Activated naive CD4-positive, alpha-beta T cell treated with anti-CD3 and anti-CD28 coated beads, Interleukin-2, amount 10 ng/mL, durations not matched to agents 7 days and 5 days (primary cell): Measurements from ENCODE around the gene FKBP5.
"Not testable (repeated sequence)": the region's sequence is repeated elsewhere in the genome, so short reads cannot be mapped to it uniquely, and the experiment has no call there.

Experiments
- CTCF ChIA-PET: fragments of 350-600 bp; sonication (Branson Sonifier 250); formaldehyde crosslinking; loops from one replicate; lab custom pipeline; 2021; ENCODE audit warnings: antibody characterized with exemption; lab: Charles Lee
- DNase-seq: peaks from one replicate; pipeline ENCODE4 v3.0.0-alpha.2; 2020
- H3K27ac Mint-ChIP-seq: one replicate; pipeline ENCODE4 v1.8.0; 2021; ENCODE audit warnings: mild to moderate bottlenecking, moderate library complexity, mixed read lengths
- H3K27me3 Mint-ChIP-seq: one replicate; pipeline ENCODE4 v1.8.0; 2021; ENCODE audit warnings: mild to moderate bottlenecking, mixed read lengths
- H3K36me3 Mint-ChIP-seq: one replicate; pipeline ENCODE4 v1.8.0; 2021; ENCODE audit warnings: mixed read lengths
- H3K4me1 Mint-ChIP-seq: one replicate; pipeline ENCODE4 v1.8.0; 2021; ENCODE audit warnings: mixed read lengths
- H3K4me3 Mint-ChIP-seq: one replicate; pipeline ENCODE4 v1.8.0; 2021; ENCODE audit warnings: mild to moderate bottlenecking, moderate library complexity, mixed read lengths
- H3K9me3 Mint-ChIP-seq: one replicate; pipeline ENCODE4 v1.8.0; 2021; ENCODE audit warnings: mixed read lengths

Gene FKBP5

DNA sequence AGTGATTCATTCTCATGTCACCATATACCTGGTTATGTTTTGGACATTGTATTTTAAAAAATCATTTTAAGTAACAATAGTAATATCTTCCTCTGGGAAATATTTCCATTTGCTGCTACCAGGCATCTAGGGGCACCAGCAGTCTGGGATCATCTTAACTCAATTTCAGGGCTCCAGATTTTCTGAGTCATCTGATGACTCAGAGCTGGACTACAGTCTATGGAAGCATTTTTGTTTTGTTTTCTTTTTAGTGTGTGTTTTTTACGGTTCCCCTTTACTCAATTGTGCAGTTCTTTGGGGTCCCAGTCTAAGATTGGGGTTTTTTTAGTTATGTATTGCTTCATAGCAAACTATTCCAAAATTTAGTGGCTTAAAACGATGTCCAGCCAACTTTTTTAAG is 5.7 kb upstream of the FKBP5 start:
- Mint-ChIP-seq H3K27me3 (no peaks in the 10 kb centered on the region), H3K27ac (no peak overlapping the region), H3K36me3 (no peaks in the 10 kb centered on the region), H3K9me3 (no peaks in the 10 kb centered on the region), H3K4me3 (no peak overlapping the region), H3K4me1 (no peaks in the 10 kb centered on the region)
- CTCF ChIA-PET, result no interaction called here
- DNase-seq, result no peak

DNA sequence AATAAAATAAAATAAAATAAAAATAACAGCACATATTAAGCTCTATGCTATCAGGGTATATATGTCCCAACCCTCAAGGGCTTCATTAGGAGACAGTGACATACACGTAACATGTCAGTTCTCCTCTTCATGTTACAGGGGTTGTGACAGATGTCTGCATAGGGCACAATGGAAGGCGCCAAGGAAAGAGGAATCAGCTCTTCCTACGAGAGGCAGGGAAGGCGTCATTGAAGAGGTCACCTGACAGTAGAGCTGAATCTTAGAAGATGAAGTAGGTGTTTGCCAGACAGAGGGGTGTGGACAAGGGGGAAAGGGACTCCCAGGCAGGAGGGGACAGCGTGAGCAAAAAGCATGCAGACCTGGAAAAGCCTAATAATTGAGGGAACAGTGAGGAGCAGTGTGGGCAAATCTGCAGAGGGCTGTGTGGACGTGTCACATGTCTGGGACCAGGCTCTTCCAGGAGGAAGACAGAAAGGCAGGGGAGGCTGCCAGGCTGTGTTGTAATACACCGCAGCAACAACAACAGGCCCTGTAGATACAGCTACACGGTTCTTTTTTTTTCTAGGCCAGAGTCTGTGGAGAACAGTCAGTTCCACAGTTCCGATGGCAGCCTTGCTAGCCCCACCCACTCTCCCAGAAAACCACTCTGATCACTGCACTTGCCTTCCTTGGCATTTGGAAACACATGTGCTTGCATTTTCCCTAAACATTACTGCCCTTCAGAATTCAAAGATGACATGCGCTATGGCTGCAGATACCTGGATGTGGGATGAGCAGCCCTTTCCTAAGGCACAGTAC is 2.5 kb upstream of the FKBP5 start:
- Mint-ChIP-seq H3K4me1 (peaks cover 10% of the 10 kb centered on the region), H3K9me3 (no peaks in the 10 kb centered on the region), H3K36me3 (peaks cover 2% of the 10 kb centered on the region), H3K27ac (no peak overlapping the region), H3K4me3 (no peak overlapping the region), H3K27me3 (no peaks in the 10 kb centered on the region)
- CTCF ChIA-PET, result no interaction called here
- no peak for DNase-seq

DNA sequence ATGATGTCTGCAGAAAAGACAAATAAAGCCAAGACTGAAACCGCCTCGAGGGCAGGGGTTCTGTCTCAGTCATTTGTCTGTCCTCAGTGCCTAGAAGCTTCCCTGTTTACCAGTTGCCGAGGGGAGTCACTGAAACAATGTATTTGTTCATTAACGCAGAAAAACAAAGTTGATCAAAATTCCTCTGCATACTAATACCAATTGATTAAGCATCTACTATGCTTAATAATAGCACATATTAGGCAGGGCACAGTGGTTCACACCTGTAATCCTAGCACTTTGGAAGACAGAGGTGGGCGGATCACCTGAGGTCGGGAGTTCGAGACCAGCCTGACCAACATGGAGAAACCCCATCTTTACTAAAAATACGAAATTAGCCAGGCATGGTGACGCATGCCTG is 1.8 kb upstream of the FKBP5 start:
- no peak for DNase-seq
- Mint-ChIP-seq H3K27me3 (no peaks in the 10 kb centered on the region), H3K36me3 (peaks cover 2% of the 10 kb centered on the region), H3K4me1 (peaks cover 10% of the 10 kb centered on the region), H3K27ac (no peak overlapping the region), H3K9me3 (no peaks in the 10 kb centered on the region), H3K4me3 (no peak overlapping the region)
- CTCF ChIA-PET, result interaction anchor here (1.5 kb wide), 1 partner anchor 106 kb away, joined by 3 read pairs; no protein-coding TSS in a partner anchor

DNA sequence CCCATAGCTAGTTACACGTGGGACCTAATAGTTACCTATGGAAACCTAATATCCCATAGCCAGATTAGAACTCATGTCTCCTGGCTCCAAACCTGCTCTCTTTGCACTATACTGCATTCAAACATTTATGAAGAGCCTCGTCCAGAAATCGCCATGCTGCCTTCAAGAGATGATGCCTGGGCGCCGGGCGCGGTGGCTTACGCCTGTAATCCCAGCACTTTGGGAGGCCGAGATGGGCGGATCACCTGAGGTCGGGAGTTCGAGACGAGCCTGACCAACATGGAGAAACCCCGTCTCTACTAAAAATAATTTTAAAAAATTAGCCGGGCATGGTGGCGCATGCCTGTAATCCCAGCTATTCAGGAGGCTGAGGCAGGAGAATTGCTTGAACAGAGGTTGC is 1.3 kb upstream of the FKBP5 start:
- not testable (repeated sequence) for H3K27me3 Mint-ChIP-seq, DNase-seq, H3K36me3 Mint-ChIP-seq, H3K9me3 Mint-ChIP-seq
- CTCF ChIA-PET, result interaction anchor here (1.5 kb wide), 1 partner anchor 105 kb away, joined by 3 read pairs; no protein-coding TSS in a partner anchor
- H3K27ac Mint-ChIP-seq, result peak overlapping the region; percentile 7
- peak overlapping the region; percentile 31 for H3K4me3 Mint-ChIP-seq
- peaks cover 12% of the 10 kb centered on the region for H3K4me1 Mint-ChIP-seq

DNA sequence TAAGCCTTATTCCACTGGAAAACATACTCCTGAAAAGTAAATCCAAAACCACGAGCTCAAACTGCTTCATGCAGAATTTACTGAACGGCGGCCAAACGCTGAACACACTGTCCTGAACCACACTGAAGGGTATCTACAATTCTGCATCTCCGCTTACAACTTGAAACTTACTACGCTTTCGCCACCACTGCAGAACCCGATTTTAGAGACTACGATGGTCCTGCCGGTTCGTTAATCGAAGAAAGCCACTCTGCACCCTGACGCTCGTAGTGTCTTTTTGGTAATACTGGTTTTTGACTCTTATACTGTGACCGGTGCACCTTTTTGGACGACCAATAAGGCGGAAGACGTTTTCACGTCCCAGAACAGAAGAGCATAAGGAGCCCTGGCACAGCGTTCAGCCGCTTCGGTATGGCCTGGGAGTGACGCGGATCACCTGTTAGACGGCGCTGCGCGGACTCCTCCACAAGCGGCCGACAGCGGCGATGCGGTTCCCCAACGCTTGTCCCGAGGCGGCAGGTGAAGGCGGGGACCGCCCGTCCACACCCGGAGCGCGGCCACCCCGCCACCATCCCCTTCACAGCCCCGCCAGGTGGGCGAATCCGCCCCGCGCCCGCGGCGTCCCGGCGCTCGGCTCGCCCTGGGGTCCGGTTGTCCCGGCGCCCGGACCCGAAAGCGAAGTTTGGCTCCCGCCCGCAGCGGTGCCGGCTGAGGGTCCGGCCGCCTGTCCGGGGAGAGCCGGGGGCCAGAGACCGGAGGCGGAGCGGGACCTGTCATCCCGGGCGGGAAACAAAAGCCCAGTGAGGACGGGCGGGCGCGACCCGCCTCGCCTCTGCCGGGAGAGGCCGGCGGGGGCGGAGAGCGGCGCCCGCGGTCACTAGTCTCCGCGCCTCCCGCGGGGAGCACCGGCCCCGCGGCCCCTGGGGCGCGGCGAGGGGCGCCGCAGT is 784 bp downstream of the FKBP5 start:
- H3K9me3 Mint-ChIP-seq, result no peaks in the 10 kb centered on the region
- H3K4me1 Mint-ChIP-seq, result peaks cover 16% of the 10 kb centered on the region
- CTCF ChIA-PET, result interaction anchor here (0.7 to 7.8 kb wide), 8 partner anchors 11 to 113 kb away, joined by 3 to 43 read pairs (median 5); partner anchors contain the start of gene ARMC12
- peak; percentile 75 for DNase-seq
- H3K4me3 Mint-ChIP-seq, result peak overlapping the region; percentile 89
- peaks cover 4% of the 10 kb centered on the region for H3K36me3 Mint-ChIP-seq
- no peaks in the 10 kb centered on the region for H3K27me3 Mint-ChIP-seq
- H3K27ac Mint-ChIP-seq, result peak overlapping the region; percentile 88

DNA sequence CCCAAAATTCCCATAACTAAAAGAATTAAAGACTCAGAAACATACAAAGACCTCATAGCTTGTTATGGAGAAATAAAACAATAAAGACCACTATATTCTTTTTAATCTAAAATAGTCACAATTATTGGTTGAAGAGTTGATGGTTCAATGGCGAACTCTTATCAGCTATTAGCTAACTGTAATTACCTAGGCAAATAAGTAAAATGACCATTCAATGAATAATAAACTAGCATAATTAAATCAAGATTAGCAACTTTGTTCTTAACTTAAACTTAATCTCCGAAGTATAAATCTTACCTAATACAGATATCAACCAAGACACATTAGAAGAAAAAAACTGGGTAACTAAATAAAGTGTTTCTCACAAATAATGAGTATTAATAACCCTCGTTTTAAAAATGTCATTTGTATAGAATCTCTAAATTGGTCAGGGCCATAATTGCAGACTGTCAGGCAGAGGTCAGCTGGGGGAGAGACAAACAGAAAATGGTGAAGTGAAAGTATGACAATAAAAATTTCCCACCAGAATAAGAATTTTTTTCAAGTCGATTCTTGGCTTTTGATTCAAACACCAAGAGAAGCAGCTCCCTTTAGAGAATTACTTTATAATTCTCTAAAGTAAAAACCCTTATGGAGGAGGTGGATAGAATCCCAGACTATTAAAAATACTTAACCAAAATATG is 1.7 kb downstream of the FKBP5 start:
- H3K4me3 Mint-ChIP-seq, result peak overlapping the region; percentile 89
- no peak for DNase-seq
- peaks cover 24% of the 10 kb centered on the region for H3K4me1 Mint-ChIP-seq
- H3K9me3 Mint-ChIP-seq, result no peaks in the 10 kb centered on the region
- H3K36me3 Mint-ChIP-seq, result peaks cover 7% of the 10 kb centered on the region
- H3K27ac Mint-ChIP-seq, result peak overlapping the region; percentile 88
- CTCF ChIA-PET, result interaction anchor here (0.7 to 7.8 kb wide), 11 partner anchors 8 to 112 kb away, joined by 3 to 43 read pairs (median 4); partner anchors contain the start of gene ARMC12
- no peaks in the 10 kb centered on the region for H3K27me3 Mint-ChIP-seq

DNA sequence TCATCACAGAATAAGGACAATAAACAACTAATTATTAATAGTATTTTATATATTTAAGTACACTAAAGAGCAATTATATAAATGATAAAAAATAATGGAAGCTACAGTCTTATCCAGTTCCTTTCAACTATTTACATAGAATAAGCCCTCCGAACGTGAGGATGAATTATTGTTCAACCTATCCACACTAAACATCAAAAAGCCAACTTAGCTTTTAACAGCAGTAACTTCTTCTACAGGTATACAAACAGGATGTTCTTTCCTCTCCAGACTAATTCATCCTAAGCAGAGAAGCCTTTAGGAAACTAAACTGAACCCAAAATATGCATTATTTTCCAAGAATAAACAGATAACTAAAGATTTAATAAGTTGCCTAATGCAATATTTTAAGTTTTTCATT is 2.3 kb downstream of the FKBP5 start:
- Mint-ChIP-seq H3K4me1 (peaks cover 29% of the 10 kb centered on the region), H3K27me3 (no peaks in the 10 kb centered on the region), H3K9me3 (no peaks in the 10 kb centered on the region), H3K27ac (no peak overlapping the region), H3K36me3 (peaks cover 9% of the 10 kb centered on the region), H3K4me3 (peak overlapping the region; percentile 89)
- CTCF ChIA-PET, result interaction anchor here (0.8 to 7.8 kb wide), 9 partner anchors 8 to 112 kb away, joined by 3 to 43 read pairs (median 4); partner anchors contain the start of gene ARMC12
- no peak for DNase-seq

DNA sequence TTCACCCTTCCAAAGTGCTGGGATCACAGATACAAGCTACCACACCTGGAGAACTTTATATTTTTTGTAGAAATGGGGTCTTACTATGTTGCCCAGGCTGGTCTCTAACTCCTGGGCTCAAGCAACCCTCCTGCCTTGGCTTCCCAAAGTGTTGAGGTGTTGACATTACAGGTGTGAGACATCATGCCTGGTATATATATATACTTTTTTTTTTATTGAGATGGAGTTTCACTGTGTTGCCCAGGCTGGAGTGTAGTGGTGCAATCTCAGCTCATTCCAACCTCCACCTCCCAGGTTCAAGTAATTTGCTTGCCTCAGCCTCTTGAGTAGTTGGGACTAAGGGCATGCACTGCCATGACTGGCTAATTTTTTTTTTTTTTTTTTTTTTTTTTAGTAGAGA is 5.4 kb downstream of the FKBP5 start:
- Mint-ChIP-seq H3K27me3 (no peaks in the 10 kb centered on the region), H3K9me3 (peaks cover 2% of the 10 kb centered on the region), H3K27ac (no peak overlapping the region), H3K4me3 (no peak overlapping the region), H3K4me1 (peaks cover 47% of the 10 kb centered on the region), H3K36me3 (peaks cover 26% of the 10 kb centered on the region)
- CTCF ChIA-PET, result interaction anchor here (1.2 to 7.8 kb wide), 7 partner anchors 40 to 99 kb away, joined by 3 to 43 read pairs (median 5); partner anchors contain the start of gene ARMC12
- DNase-seq, result no peak

DNA sequence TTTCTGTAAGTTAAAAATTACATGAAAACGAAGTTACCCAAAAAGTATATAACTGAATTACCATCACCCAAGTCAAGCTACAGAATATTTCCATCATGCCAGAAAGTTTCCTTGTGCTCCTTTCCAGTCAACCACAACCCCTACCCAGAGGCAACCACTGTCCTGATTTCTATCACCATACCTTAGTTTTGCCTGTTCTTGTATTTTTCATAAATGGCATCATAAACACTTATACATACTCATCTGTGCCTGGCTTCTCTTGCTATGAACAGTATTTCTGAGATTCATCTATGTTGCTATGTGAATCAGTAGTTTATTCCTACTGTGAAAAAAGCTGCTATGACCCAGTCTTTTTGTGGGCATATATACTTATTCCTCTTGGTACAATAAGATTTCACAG is 7.4 kb downstream of the FKBP5 start:
- CTCF ChIA-PET, result interaction anchor here (0.6 to 7.8 kb wide), 3 partner anchors 14 to 870 kb away, joined by 3 to 43 read pairs (median 6); partner anchors contain the start of gene ARMC12
- Mint-ChIP-seq H3K9me3 (peaks cover 2% of the 10 kb centered on the region), H3K4me1 (peaks cover 55% of the 10 kb centered on the region), H3K36me3 (peaks cover 33% of the 10 kb centered on the region), H3K4me3 (no peak overlapping the region), H3K27ac (no peak overlapping the region), H3K27me3 (no peaks in the 10 kb centered on the region)
- DNase-seq, result no peak

DNA sequence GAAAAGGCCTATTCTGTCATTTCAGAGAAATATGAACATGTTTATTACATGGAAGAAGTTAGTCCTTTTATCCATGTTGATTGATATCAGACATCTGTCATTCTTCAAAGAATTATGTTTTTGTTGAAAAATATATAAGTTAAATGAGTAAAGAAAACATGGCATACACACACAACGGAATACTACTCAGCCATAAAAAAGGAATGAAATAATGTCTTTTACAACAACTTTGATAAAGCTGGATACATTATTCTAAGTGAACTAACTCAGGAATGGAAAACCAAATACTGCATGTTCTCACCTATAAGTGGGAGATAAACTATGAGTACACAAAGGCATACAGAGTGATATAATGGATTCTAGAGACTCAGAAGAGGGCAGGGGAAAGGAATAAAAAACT is 9.3 kb downstream of the FKBP5 start:
- H3K9me3 Mint-ChIP-seq, result peaks cover 2% of the 10 kb centered on the region
- CTCF ChIA-PET, result interaction anchor here (0.7 to 0.9 kb wide), 2 partner anchors 7 to 58 kb away, joined by 3 read pairs; no protein-coding TSS in a partner anchor
- H3K27me3 Mint-ChIP-seq, result no peaks in the 10 kb centered on the region
- DNase-seq, result no peak
- peak overlapping the region; percentile 34 for H3K27ac Mint-ChIP-seq
- H3K4me1 Mint-ChIP-seq, result peaks cover 69% of the 10 kb centered on the region
- no peak overlapping the region for H3K4me3 Mint-ChIP-seq
- H3K36me3 Mint-ChIP-seq, result peaks cover 37% of the 10 kb centered on the region

DNA sequence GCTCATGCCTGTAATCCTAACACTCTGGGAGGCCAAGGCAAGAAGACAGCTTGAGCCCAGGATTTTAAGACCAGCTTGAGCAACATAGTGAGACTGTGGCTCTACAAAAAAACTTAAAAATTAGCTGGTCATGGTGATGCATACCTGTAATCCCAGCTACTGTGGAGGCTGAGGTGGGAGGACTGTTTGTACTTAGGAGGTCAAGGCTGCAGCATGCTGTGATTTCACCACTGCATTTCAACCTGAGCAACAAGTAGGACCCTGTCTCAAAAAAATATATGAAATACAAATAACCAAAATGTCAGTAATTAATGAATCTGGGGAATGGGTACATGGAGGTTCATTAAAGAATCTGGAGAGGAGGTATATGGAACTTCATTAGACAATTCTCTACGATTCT is 9.9 kb downstream of the FKBP5 start:
- Mint-ChIP-seq H3K9me3 (peaks cover 2% of the 10 kb centered on the region), H3K4me3 (no peak overlapping the region), H3K4me1 (peaks cover 74% of the 10 kb centered on the region)

DNA sequence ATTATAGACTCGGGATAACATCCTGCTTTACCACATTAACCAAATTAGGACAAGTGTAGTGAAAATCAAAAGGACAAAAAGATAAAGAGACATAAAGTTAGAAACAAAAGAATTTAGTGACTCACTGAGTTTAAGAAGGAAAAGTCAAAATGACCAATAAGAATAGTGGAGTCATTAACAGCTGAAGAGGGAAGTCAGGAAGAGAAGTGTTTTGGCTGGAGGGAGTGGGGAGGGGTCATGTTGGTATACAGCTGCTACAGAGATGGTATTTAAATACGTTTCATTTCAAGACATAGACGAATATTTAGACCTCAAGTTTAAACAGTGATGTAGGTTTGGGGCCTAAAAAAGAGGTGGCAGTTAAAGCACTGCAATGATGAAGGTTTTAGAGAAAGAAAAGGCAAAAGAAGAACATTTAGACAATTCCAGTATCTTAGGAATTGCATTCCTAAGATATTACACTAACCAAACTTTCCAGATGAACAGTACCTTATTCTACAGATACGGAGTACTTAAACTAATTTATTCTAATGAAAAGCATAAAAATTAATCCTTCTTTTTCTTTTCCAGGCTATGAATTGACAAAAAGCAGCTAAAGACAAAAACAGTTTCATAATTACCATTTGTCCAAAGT is 10.6 kb downstream of the FKBP5 start:
- H3K9me3 Mint-ChIP-seq, result peaks cover 2% of the 10 kb centered on the region
- no peaks in the 10 kb centered on the region for H3K27me3 Mint-ChIP-seq
- CTCF ChIA-PET, result interaction anchor here (0.5 to 1.0 kb wide), 4 partner anchors 9 to 76 kb away, joined by 3 to 5 read pairs (median 4); no protein-coding TSS in a partner anchor
- no peak overlapping the region for H3K4me3 Mint-ChIP-seq
- no peak for DNase-seq
- no peak overlapping the region for H3K27ac Mint-ChIP-seq
- H3K4me1 Mint-ChIP-seq, result peaks cover 79% of the 10 kb centered on the region
- peaks cover 36% of the 10 kb centered on the region for H3K36me3 Mint-ChIP-seq

More for the DNA sequence above, 9.9 kb downstream of the FKBP5 start:
- DNase-seq, result no peak
- no peaks in the 10 kb centered on the region for H3K27me3 Mint-ChIP-seq
- H3K36me3 Mint-ChIP-seq, result peaks cover 37% of the 10 kb centered on the region
- CTCF ChIA-PET, result interaction anchor here (0.5 to 1.0 kb wide), 4 partner anchors 8 to 77 kb away, joined by 3 to 5 read pairs (median 4); no protein-coding TSS in a partner anchor
- H3K27ac Mint-ChIP-seq, result no peak overlapping the region

DNA sequence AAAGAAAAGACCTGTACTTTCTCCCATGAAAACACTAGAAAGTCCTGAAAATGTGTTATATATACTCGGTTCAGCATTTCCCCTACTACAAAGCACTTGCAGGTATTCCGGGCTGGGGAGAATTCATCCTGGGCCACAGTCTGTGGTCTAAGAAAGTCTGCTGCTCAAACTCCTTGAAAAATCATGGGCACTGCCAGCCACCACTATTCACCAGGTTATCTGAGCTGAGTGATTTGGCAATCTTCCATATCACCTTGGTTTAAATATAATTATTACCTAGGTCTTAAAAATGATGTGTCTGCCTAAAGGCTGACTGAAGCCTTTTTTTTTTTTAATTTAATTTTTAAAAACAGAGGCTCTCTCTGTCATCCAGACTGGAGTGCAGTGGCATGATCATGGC is 11.3 kb downstream of the FKBP5 start:
- Mint-ChIP-seq H3K27ac (no peak overlapping the region), H3K4me3 (no peak overlapping the region), H3K9me3 (peaks cover 2% of the 10 kb centered on the region), H3K36me3 (peaks cover 39% of the 10 kb centered on the region), H3K27me3 (no peaks in the 10 kb centered on the region), H3K4me1 (peaks cover 80% of the 10 kb centered on the region)
- DNase-seq, result no peak
- CTCF ChIA-PET, result interaction anchor here (0.6 to 1.5 kb wide), 3 partner anchors 9 to 49 kb away, joined by 3 to 6 read pairs (median 3); no protein-coding TSS in a partner anchor
